ENCODE data around the gene MAGI1. TPM values are rescaled to one million over a fixed set of nuclear protein-coding genes. Genes with fewer than 3 reads are reported as not detected.
A peak's percentile ranks its signal among the peaks of the same experiment; 100 is the strongest.
"Not testable (repeated sequence)": the region's sequence is repeated elsewhere in the genome, so short reads cannot be mapped to it uniquely, and the experiment has no call there.

The MAGI1 gene
- total and polyA plus RNA-seq, 2 experiments from 2014 or later: 33.9 to 87.0 TPM

DNA sequence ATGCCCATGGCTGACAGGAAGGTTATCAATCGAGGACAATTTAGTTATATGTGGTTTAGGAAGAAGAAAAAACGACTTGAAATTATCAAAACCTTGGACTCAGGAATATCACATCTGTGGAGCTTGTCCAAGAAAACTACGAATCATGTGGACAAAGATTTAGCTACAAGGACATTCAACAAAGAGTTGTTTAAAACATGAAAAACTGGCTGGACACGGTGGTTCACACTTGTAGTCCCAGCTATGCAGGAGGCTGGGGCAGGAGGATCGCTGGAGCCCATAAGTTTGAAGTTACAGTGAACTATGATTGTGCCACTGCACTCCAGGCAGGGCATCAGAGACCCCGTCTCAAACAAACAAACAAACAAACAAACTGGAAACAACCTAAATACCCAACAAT, 142.4 kb downstream of the MAGI1 start:
- no peaks in the 10 kb centered on the region for H3K27me3 ChIP-seq
- H3K9me3 ChIP-seq (ENCODE audit: low read depth): no peaks in the 10 kb centered on the region
- H3K4me3 ChIP-seq: no peak overlapping the region
- H3K27ac ChIP-seq: no peak overlapping the region
- no peaks in the 10 kb centered on the region for H3K36me3 ChIP-seq
- TF ChIP-seq, protein P1, sequence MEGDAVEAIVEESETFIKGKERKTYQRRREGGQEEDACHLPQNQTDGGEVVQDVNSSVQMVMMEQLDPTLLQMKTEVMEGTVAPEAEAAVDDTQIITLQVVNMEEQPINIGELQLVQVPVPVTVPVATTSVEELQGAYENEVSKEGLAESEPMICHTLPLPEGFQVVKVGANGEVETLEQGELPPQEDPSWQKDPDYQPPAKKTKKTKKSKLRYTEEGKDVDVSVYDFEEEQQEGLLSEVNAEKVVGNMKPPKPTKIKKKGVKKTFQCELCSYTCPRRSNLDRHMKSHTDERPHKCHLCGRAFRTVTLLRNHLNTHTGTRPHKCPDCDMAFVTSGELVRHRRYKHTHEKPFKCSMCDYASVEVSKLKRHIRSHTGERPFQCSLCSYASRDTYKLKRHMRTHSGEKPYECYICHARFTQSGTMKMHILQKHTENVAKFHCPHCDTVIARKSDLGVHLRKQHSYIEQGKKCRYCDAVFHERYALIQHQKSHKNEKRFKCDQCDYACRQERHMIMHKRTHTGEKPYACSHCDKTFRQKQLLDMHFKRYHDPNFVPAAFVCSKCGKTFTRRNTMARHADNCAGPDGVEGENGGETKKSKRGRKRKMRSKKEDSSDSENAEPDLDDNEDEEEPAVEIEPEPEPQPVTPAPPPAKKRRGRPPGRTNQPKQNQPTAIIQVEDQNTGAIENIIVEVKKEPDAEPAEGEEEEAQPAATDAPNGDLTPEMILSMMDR (IDR thresholded peaks at IDR 0.05; ENCODE audit: low read depth, low read length): no peak
- peaks cover 28% of the 10 kb centered on the region for H3K4me1 ChIP-seq (ENCODE audit: low read depth)
- DNase-seq (ENCODE audit: low read depth in 1 of 2, low spot score in 1 of 2): no peak

DNA sequence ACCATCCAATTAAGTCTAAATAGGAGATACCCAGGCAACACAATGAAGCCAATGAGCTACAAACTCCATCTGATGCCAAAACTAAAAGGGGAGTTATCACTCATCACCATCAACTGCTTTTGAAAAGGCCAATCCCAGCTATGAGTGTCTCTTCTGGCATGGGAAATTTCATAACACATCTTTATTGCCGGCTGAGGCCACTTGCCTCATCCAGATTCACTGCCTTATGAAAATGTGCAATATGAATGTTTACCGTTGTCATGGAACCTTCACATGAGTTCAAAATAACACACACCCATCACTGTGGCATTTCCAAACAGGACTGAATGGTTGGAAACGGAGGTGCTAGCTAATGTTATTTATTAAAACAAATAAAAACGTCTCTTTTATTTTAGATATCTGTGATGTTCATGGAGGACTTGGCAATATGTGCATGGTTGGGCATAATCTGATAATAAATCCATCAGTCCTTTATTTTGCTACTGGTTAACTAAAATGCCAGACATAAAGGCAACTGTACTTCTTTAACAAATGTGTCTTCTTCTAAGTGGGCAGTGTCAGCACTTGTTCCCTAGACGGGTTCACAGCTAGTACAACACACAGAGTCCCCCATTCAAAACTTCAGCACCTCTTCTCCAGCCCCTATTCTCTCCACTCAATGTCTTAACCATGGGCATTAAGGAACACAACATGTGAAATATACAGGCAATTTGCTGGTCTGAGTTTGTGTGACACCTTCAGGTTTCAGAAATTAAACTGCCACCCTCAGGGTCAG, 143.9 kb downstream of the MAGI1 start:
- Histone ChIP-seq H3K9me3 (ENCODE audit: low read depth) (no peaks in the 10 kb centered on the region), H3K4me3 (no peak overlapping the region), H3K27me3 (no peaks in the 10 kb centered on the region), H3K36me3 (no peaks in the 10 kb centered on the region), H3K27ac (no peak overlapping the region), H3K4me1 (ENCODE audit: low read depth) (peaks cover 13% of the 10 kb centered on the region)
- peak; percentile 47 to 58 for DNase-seq (ENCODE audit: low read depth in 1 of 2, low spot score in 1 of 2)
- TF ChIP-seq, protein P1 (IDR thresholded peaks at IDR 0.05; ENCODE audit: low read depth, low read length): no peak

DNA sequence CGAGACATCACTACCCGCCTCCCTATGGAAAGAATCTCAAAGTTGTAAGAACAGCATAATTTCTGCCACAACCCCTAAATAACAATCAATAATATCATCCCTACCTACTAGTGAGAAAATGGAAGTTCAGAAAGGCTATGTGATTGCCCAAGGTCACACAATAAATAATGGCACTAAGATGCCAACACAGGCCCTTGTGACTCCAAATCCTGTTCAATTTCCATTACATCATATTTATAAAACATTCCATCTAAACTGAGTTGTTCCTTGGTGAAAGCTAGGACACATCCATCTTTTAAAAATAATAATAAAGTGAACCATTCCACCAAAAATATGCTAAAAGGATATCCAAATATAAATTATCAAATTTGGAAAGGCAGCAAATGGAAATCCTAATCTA, 144.6 kb downstream of the MAGI1 start:
- peaks cover 12% of the 10 kb centered on the region for H3K4me1 ChIP-seq (ENCODE audit: low read depth)
- H3K36me3 ChIP-seq: no peaks in the 10 kb centered on the region
- TF ChIP-seq, protein P1 (IDR thresholded peaks at IDR 0.05; ENCODE audit: low read depth, low read length): no peak
- no peak for DNase-seq (ENCODE audit: low read depth in 1 of 2, low spot score in 1 of 2)
- H3K4me3 ChIP-seq: no peak overlapping the region
- no peaks in the 10 kb centered on the region for H3K9me3 ChIP-seq (ENCODE audit: low read depth)
- no peak overlapping the region for H3K27ac ChIP-seq
- H3K27me3 ChIP-seq: no peaks in the 10 kb centered on the region

DNA sequence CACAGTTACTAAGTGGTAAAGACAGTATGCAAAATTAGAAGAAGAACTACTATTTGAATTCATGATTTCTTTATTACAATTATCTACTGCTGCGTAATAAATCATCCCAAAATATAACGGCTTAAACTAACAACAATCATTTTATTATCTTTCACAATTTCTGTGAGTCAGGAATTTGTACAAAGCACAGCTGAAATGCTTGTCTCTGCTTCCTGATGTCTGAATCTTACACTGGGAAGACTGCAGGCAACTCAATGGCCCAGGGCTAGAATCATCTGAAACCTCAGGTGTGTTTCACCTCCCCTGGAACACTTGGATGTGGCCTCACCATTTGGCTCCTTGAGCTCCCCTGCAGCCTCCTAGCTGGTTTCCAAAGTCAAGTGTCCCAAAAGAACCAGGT, 145.1 kb downstream of the MAGI1 start:
- Histone ChIP-seq H3K27me3 (no peaks in the 10 kb centered on the region), H3K4me3 (no peak overlapping the region), H3K27ac (no peak overlapping the region), H3K36me3 (no peaks in the 10 kb centered on the region), H3K4me1 (ENCODE audit: low read depth) (peaks cover 12% of the 10 kb centered on the region), H3K9me3 (ENCODE audit: low read depth) (no peaks in the 10 kb centered on the region)
- DNase-seq (ENCODE audit: low read depth in 1 of 2, low spot score in 1 of 2): no peak
- TF ChIP-seq, protein P1 (IDR thresholded peaks at IDR 0.05; ENCODE audit: low read depth, low read length): no peak

DNA sequence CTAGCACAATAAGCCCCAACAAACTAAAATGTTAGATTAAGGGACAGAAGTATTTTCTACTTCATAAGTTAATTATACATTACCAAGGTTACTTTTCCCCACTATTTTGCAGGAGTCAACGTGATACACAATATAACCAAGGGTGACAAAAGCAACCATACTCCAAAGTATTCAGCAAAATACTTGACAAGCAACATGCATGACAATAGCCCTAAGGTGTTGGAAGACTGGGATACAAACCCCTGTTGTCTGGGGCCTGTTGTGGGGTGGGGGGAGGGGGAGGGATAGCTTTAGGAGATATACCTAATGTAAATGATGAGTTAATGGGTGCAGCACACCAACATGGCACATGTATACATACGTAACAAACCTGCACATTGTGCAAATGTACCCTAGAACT, 147.2 kb downstream of the MAGI1 start:
- not testable (repeated sequence) for H3K9me3 ChIP-seq (ENCODE audit: low read depth); DNase-seq (ENCODE audit: low read depth in 1 of 2, low spot score in 1 of 2); H3K36me3 ChIP-seq; H3K4me3 ChIP-seq; H3K27me3 ChIP-seq; H3K27ac ChIP-seq
- peaks cover 12% of the 10 kb centered on the region for H3K4me1 ChIP-seq (ENCODE audit: low read depth)

DNA sequence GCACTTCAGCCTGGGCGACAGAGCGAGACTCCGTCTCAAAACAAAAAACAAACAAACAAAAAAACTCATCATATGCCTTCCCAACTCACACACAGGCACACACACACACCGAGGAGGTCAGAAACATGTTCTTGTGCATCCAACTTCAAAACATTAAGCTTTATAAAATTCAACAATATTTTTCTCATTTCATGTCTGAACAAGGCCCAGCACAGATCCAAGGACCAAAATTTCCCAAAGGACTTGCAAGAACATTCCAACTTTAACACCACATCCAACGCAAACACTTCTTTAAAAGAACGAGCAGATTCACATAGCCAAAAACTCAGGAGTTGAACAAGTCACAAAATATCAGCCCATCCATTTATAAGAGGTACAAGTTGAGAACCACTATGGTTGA, 148.4 kb downstream of the MAGI1 start:
- Histone ChIP-seq H3K36me3 (no peaks in the 10 kb centered on the region), H3K9me3 (ENCODE audit: low read depth) (no peaks in the 10 kb centered on the region), H3K4me1 (ENCODE audit: low read depth) (peaks cover 9% of the 10 kb centered on the region), H3K27ac (no peak overlapping the region), H3K27me3 (no peaks in the 10 kb centered on the region), H3K4me3 (no peak overlapping the region)
- DNase-seq (ENCODE audit: low read depth in 1 of 2, low spot score in 1 of 2): no peak
- TF ChIP-seq, protein P1 (IDR thresholded peaks at IDR 0.05; ENCODE audit: low read depth, low read length): no peak
